HG02885 (cell line): ENCODE measurements around the gene INPP5A.
"Not testable (repeated sequence)": the region's sequence is repeated elsewhere in the genome, so short reads cannot be mapped to it uniquely, and the experiment has no call there.

ENCODE experiments used
- ATAC-seq: cut with Tn5 transposase; IDR thresholded peaks from one replicate; pipeline ENCODE4 v1.9.1; 2021; ENCODE audit warnings: mild to moderate bottlenecking; ENCODE audit not compliant: unreplicated experiment, poor library complexity

Gene INPP5A

DNA sequence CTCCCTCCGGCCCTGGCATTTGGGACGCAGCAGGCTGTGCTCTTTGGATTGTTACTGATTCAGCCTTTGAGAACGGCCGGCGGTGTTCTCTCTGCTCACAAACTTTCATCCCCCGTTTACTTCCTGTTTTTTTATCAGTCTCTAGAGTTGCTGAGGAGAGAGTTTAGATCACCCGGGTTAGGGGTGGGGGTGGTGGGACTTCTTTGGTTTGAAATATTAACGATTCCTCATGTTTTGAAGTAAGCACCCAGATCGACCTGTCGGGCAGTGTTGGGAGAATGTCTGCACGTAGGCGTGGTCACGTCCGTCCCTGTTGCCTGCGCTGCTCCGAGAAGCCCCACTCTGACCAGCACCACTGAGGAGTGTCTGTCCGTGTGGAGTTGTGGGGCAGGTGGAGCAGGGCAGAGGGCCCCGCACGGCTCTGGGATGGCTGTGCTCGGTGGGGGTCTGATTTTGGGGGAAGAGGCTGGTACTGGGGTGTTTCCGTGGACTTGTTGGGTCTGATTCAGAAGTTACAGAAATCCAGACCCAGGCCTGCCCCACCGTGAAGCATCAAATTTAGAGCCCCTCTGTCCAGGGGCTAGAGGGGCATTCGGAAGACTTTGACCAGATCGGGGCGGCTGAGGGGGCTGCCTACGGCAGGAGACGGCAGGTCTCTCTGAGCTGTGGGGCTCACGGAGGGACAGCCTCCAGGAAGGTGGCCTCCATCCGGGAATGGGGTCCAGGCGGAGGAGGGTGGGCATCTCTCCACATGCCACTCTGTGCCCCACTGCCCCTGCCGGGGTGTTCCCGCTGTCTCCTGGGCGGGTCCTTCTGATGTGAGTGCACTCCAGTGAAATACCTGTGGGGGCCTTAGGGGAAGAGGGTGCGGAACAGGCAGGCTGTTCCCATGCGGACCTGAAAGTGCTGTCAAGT lies 7.4 kb downstream of the INPP5A start:
- ATAC-seq, result no peak

DNA sequence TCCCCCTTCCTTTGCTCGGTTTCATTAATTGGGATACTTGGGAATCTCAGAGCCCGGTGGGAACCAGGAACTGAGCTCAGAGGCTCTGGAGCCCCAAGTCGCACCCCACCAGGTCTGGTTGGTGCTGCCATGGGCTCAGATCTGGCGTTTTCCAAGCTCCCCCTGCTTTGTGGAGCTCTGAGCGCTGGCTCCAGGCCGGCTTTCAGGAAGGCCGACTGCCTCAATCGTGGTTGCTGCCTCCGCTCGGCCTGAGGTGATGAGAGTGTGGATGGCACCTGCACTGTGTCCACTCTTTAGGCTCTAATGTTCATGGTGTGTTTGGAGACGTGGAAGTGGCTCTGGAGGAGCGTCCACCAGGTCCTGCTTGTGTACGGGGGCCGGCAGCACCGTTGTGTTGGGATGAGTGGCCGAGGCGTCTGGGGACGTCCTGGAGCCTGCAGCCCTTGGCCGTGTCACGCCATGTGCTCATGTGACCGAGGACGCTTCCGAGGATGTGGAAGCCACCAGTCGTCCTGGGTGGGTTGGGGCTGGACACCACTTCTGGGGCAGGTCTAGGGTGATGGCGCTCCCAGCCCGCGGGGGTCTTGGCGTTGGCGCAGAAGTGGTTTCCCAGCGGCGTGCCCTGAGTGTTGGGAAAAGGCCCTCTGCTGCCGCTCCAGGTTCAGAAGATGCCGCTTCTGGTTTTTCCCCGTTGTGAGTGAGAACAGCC lies 8.2 kb downstream of the INPP5A start:
- no peak for ATAC-seq

DNA sequence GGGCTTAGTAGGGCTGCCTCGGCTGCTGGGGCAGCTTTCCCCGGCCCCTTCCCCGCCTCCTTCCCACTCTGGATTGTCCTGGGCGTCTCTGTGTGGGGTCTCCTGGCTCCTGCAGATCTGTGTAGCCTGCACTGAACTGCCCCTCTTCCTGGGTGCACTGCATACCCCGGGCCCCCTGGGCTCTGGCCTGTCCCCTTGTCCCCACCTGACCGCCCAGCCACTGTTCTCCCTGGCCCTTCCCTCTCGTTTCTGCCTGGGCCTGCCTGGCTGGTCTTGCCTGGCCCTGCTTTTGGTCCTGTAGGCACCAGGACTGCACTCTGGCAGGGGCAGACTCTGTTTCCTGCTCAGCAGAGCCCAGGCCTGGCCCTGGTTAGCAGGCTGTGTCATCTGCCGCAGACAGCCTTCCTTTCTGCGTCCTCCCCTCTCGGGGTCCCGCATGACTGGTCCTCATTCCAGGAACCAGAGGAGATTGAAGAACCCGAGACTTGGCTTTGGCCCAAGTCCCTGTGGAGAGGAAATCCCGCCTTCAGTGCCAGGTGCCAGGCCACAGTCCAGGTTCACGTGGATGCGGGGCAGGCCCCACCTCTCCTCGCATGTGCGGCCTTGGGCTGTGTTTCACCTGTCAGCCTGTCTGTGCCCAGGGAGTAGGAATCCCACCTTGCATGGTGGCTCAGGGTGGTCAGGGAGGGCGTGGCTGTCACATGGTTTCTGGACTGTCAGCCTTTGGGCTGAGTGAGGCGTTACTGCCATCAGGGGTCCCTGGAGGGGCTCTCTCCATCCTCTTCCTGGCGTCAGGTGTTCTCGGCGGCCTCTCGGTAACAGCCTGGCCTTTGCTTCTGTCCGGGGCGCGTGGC lies 9.2 kb downstream of the INPP5A start:
- no peak for ATAC-seq

DNA sequence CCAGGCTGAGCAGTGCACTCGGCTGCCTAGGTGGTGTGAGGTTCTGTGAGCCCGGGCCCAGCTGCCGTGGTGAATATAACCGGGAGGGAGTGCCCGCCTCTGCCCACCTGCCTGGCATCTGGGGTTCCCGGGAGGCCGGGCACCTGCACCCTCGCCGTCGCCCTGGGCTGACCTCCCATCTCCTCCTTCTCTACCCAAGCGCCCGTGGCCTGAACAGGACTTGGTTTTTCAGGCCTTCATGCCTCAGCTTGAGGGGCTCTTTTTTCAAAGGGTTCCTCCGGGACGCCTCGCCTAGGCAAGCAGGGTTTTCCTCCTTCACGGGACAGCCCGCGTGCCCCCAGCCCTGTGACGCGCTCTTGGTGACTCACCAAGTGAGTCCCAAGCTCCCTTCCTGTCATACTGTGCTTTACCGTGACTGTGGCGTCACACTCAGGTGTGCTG lies 9.9 kb downstream of the INPP5A start:
- no peak for ATAC-seq

DNA sequence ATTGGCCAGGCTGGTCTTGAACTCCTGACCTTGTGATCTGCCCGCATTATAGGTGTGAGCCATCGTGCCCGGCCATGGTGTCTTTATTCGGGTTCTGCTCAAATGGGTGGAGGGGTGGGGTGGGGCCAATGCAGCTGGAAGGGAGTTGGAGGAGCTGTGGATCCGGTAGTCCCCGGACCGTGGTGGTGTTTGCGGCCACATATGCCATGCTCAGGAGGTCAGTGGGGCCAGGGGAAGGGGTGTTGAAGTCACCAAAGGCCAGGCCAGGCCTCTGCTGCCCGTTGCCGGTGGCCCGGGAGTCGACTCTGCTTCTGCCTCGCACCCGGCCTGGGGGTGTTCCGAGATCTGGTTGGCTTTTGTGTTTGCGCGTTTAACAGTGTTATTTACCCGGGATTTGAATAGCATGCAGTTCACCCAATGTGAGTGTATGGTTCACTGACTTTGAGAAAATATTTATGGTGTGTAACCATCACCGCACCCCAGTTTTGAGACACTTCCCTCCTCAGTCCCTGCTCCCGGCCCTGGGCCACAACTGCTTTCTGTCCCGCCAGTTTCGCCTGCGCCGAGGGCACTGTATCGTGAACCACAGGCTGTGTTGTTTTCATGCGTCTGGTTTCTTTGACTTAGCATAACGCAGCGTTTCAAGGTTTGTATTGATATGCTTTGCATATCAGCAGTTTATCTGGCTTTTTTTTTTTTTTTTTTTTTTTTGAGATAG lies 10.7 kb downstream of the INPP5A start:
- no peak for ATAC-seq

DNA sequence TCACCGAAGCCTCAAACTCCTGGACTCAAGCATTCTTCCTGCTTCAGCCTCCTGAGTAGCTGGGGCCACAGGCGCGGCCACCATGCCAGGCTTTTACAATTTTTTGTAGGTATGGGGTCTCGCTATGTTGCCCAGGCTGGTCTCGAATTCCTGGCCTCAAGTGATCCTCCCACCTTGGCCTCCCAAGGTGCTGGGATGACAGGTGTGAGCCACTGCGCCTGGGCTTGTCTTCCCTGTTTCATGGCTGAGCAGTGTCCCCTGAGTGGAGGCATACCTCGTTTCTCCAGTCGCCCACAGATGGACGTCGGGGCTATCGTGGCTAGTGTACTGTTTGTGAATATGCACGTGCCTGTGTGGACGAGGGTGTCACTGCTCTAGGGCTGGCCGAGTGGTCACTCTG lies 11.3 kb downstream of the INPP5A start:
- no peak for ATAC-seq

DNA sequence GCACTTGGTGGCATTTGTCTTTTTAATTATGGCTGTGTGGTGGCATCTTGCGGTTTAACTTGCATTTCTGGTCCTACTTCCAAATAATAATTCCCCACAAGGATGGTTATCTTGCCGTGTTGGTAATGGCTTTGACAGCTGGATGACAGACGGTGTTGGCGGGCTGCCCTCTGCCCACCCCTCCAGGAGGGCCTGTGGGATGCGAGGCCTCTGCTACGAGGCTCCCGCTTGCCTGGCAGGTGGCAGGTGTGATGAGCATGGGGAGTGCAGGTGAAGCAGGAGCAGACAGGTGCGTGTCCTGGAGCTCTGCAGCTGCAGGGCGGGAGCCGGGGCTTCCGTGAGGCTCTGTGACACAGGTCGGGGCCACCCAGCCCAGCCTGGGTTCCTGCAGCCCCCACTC lies 11.8 kb downstream of the INPP5A start:
- no peak for ATAC-seq

DNA sequence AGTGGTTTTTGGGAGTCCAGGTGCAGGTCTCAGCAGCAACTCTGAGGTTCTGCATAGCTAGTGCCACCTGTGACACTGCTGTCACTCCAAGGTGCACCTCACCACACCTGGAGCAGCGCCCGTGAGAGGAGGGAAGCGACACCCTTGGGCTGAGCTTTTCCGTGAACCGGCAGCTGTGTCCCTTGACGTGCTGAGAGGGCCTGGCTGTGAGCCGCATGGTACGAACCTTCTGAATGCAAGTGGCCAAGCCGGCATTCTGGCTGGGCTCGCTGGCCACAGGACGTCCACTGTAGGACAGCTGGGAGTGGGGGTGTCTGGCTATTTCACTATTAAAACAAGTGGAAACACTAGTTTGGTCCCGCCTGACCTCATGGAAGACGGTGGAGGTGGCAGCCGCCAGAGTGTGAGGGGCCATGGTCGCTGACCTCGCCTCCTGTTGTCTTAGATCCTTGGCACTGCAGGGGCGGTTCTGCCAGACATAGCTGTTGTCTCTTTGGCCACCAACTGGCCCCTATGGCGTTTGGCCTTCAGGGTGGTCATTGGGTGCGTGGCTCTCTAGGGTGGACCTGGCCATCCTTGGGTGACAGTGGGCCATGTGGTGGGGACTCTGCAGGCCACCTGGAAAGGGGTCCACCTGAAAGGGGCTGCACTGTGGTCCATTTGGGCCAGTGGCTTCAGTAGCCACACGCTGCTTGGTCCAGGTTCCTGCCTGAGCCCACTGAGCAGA lies 12.9 kb downstream of the INPP5A start:
- no peak for ATAC-seq

DNA sequence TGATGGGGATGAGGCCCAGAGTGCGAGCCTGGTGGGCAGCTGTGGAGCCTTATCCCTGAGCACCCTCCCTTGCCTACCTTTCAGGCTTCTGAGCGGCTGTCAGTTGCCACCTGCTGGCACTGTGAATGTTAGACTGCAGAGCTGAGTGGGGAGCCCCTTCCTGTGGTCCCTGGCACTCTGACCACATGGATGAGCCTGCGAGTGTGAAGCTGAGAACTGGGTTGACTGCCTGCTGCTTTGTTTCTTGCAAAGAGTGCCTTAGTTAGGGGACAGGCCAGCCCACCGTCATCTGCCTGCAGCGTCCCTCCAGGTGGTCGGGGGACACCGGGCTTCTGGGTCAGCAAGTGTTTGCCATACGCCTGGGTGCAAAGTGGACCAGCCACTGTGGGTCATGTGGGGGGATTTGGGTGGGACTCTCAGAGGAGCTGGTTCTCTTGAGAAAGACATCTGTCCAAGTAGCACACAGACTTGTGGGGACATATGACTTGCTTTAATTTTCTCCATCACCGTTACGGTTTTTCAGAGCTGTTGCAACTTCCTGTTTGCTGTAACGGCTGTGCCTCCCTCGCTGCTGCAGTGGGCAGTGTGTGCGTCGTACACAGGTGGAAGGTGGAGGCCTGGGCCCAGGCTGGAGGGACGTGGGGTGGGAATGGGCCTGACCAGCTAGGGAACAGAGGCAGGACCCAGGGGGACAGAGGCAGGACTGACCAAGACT lies 13.7 kb downstream of the INPP5A start:
- ATAC-seq, result peak; percentile 72

DNA sequence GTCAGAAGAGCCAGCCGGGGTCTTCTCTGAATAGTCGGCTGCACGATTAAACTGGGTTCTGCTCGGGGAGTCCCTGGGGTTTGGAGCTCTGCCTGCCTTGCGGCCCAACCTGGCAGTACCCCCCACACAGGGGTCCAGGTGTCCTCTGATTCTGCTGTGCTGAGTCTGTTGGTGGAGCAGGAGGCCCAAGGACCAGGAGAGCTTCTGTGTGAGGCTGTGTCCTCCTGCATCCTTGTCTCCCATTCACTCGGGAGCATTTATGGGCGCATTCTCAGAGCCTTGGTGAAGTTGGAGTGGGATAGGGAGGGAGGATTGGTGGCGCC lies 14.2 kb downstream of the INPP5A start:
- no peak for ATAC-seq

DNA sequence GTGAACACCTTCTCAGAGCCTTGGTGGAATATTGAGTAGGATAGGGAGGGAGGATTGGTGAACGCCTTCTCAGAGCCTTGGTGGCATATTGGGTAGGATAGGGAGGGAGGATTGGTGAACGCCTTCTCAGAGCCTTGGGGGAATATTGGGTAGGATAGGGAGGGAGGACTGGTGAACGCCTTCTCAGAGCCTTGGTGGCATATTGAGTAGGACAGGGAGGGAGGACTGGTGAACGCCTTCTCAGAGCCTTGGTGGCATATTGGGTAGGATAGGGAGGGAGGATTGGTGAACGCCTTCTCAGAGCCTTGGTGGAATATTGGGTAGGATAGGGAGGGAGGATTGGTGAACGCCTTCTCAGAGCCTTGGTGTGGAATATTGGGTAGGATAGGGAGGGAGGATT lies 15.0 kb downstream of the INPP5A start:
- ATAC-seq, result not testable (repeated sequence)

DNA sequence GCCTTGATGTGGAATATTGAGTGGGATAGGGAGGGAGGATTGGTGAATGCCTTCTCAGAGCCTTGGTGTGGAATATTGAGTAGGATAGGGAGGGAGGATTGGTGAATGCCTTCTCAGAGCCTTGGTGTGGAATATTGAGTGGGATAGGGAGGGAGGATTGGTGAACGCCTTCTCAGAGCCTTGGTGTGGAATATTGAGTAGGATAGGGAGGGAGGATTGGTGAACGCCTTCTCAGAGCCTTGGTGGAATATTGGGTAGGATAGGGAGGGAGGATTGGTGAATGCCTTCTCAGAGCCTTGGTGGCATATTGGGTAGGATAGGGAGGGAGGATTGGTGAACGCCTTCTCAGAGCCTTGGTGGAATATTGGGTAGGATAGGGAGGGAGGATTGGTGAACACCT lies 16.0 kb downstream of the INPP5A start:
- not testable (repeated sequence) for ATAC-seq

DNA sequence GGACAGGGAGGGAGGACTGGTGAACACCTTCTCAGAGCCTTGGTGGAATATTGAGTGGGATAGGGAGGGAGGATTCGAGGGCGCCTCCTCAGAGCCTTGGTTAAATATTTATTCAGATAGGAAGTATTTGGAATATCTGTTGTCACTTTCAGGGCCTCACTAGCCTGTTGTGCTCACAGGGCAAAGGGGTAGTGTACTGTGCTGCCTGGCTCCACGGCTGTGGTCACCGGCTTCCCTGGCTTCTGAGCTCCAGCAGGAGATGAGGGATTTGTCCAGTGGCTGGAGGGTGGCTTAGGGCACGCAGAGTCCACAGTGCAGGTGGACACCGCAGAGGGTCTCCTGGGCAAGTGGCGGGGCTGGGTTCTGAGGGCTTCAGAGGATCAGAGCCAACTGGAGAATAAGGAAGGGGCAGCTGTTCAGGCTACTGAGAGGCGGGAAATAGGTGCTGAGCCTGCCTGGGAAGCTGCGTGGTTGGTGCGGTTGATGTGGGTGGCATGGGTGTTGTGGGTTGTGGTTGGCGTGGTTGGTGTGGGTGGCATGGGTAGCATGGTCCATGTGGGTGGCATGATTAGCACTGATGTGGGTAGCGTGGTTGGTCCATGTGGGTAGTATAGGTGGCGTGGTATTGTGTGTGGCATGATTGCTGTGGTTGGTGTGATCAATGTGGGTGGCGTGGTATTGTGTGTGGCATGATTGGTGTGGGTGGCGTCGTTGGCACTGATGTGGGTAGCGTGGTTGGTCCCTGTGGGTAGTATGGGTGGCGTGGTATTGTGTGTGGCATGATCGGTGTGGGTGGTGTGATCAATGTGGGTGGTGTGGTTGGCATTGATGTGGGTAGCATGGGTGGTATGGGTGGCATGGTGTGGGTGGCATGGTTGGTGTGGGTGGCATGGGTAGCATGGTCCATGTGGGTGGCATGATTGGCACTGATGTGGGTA lies 16.7 kb downstream of the INPP5A start:
- no peak for ATAC-seq

DNA sequence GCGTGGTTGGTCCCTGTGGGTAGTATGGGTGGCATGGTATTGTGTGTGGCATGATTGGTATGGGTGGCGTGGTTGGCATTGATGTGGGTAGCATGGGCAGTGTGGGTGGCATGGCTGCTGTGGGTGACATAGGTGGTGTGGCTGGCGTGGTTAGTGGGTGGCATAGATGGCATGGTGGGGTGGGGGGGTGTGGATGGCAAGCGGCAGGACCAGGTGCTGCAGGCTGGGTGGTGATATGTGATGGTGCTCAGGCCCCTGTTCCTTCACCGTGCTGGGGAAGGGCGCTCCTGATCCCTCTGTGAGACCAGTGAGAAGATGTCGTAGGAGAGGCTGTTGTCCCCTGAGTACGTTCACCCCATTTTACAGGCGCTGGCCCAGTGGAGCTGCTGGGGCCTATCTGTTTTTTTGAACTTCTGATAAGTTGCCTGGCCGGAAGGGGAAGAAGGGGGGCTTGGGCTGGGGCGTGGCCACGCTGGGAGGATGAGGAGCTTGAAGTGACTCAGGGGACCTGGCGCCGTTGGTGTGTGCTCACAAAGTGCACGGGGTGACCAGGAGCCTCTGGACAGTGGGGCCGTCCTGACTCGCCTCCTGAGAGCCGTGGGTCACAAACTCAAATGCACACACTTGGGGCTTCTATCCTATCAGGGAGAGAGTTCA lies 17.5 kb downstream of the INPP5A start:
- ATAC-seq, result no peak

DNA sequence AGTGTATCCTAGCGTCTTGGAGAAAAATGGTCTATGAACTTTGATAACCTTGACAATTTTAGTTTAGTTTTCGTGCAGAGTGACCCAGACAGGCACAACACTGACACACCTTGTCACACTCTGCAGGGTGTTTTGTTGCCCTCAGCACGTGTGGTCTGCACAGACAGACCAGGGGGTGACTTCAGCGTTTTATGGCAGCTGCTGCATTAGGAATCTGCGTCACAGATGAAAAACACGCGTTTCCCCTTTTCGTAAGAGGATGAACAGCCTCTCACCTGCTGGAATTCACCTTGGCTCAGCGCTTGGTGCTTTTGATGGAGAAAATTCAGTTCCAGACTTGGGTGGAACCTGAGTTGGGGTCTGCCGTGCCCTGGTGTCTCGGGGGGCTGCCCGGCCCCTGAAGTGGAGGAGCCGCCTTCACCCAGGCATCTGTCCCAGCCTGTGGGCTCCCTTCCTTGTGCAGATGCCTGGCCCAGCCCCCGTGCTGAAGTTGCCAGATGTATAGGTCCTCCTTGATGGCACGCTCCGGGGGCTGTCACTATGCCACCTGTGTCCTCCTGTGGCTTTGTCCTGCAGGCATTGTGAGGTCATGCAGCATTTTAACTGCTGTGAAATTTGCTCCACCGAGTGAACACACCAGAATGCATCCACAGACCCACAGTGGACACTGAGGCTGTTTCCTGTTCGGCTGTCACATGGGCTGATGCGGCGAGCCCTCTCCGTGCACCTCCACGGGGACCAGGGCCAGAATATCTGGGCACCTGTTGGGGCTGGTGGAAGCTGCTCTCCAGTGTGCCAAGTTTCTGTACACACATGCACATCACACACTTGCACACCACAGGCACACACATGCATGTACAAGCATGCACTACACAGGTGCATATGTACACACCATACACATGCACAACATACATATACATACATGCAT lies 18.3 kb downstream of the INPP5A start:
- no peak for ATAC-seq

DNA sequence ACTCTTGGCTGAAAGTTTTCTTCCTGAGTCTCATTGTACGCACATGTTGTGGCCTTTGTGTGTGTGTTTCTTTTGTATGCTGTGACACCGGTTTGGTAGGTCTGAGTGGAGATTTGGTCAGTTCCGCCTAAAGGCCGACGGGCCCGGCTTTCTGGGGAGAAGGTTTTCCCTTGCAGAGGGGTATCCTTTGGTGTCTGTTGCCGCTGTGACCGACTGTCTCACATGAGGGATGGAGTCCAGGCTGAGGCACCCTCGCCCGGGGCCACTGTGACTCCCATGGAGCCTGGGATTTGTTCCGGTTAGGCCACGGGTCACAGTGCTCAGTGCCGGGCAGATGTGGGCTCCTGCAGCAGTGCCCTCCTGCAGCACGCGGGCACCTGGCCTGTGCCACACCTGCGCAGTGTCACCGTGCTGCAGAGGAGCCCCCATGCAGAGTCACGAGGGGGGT lies 19.4 kb downstream of the INPP5A start:
- ATAC-seq, result no peak
